ENCODE results near the gene IFITM5. TPM values are rescaled to one million over a fixed set of nuclear protein-coding genes. Genes with fewer than 3 reads are reported as not detected.
"Not testable (repeated sequence)": the region's sequence is repeated elsewhere in the genome, so short reads cannot be mapped to it uniquely, and the experiment has no call there.

IFITM5 gene
- total RNA-seq, 1 donor from 2014 or later: not detected

DNA sequence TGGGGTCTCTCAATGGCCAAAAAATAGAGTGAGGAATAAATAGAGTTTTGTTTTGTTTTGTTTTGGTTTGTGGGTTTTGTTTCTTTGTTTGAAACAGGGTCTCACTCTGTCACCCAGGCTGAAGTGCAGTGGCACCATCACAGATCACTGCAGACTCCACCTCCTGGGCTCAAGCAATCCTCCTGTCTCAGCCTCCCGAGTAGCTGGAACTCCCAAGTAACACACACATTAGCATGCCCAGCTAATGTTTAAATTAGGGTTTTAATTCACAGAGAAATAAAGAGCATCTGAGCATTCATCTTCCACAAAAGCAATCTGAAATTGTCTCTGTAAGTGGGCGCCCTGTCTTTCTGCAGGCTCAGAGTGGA lies 30.5 kb upstream of the IFITM5 start:
- ATAC-seq: no peak
- no peak for DNase-seq (ENCODE audit: missing footprints)
- intact Hi-C loops (cut with DNase I): no loop called here

DNA sequence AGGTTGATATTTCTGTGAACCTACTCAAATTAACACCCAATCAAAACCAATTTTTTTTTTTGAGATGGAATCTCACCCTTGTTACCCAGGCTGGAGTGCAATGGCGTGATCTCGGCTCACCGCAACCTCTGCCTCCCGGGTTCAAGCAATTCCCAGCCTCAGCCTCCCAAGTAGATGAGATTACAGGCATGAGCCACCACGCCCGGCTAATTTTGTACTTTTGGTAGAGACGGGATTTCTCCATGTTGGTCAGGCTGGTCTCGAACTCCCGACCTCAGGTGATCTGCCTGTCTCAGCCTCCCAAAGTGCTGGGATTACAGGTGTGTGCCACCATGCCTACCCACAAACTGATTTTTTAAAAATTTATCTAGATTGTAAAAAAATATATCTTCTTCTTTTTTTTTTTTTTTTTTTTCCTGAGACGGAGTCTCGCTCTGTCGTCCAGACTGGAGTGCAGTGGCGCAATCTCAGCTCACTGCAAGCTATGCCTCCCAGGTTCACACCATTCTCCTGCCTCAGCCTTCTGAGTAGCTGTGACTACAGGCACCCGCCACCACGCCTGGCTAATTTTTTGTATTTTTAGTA lies 29.3 kb upstream of the IFITM5 start:
- peak; percentile 56 for DNase-seq (ENCODE audit: missing footprints)
- ATAC-seq; intact Hi-C loops (cut with DNase I): not testable (repeated sequence)

DNA sequence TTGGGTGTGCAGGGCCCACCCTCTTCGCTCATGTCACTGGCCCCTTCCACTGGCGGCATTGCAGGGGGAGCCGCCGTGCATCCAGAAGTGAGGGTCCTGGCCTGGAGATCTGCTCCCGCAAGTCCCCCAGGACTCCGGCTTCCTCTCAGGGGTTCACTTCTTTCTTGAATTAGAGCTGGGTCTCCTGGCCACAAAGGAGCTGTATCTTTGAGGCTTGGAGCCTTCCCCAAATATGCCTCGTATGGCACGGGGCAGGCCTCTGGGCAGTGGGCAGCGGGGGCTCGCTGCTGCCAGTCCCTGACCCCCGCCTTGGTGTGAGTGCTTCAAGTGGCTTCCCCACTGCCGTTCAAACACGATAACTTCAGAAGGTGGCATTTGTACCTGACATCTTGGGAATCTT lies 28.7 kb upstream of the IFITM5 start:
- DNase-seq (ENCODE audit: missing footprints) (no peak), ATAC-seq (no peak)
- intact Hi-C loops (cut with DNase I): no loop called here

DNA sequence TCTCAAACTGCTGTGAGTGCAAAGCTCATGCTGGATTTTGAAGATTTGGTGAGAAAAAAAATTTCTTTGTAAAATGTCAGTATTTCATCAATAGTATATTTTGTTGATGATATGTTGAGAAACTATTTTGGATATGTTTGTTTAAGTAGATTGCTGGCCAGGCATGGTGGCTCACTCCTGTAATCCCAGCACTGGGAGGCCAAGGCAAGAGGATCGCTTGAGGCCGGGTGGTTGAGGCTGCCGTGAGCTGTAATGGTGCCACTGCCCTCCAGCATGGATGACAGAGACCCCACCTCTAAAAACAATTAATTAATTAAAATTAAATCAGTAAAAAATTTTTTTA lies 28.2 kb upstream of the IFITM5 start:
- ATAC-seq (no peak), DNase-seq (ENCODE audit: missing footprints) (no peak)
- intact Hi-C loops (cut with DNase I): loop anchor here (1.0 kb wide), 1 partner anchor 28 kb away; no protein-coding TSS in a partner anchor

DNA sequence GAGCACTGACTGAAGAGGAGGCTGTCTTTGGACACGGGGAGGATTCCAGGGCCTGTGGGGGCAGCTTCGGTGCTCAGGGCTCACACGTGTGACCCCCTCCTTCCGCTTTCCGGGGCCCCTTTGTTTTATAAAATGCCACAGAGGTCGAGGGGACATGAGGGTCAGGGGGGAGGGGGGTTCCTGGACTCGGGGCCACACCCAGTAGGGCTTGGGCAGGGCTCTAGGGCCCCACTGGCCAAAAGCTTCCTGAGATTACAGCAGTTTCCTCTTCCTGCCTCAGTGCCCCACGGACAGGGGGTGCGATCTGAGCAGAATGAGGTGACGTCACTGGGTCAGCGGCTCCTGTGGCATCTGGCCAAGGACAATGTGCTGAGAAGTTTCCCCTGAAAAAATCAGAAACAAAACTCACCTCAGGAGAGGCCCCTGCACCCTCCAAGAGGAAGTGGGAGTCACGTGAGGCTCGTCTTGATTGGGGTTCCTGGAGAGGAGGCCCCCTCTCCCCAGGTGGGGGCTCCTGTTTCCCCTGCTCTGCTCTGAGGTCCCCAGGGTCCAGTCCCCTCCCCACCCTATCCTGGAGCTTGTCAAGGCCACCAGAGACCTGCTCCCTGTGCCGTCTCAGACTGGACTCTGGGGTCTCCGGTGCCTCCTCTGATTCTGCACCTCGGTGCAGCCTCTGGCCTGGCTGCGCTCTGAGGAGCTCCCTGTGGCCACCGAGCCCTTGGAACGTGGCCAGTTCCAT lies 27.7 kb upstream of the IFITM5 start:
- intact Hi-C loops (cut with DNase I): loop anchor here (1.0 kb wide), 1 partner anchor 28 kb away; no protein-coding TSS in a partner anchor
- ATAC-seq: peak; percentile 89
- peak; percentile 93 for DNase-seq (ENCODE audit: missing footprints)

DNA sequence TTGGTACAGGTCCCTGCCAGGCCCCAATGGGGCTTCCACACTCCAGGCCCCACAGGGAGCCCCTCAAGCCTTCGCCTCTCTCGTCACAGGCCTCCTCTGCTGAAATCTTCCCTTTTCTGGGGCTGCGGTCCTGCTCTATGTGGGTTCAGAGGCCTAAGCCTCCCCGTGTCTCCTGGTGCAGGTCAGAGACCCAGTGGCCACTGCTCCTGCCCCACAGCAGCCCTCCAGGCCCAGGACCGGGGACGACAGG lies 27.2 kb upstream of the IFITM5 start:
- DNase-seq (ENCODE audit: missing footprints) (no peak), ATAC-seq (no peak)
- intact Hi-C loops (cut with DNase I): no loop called here

DNA sequence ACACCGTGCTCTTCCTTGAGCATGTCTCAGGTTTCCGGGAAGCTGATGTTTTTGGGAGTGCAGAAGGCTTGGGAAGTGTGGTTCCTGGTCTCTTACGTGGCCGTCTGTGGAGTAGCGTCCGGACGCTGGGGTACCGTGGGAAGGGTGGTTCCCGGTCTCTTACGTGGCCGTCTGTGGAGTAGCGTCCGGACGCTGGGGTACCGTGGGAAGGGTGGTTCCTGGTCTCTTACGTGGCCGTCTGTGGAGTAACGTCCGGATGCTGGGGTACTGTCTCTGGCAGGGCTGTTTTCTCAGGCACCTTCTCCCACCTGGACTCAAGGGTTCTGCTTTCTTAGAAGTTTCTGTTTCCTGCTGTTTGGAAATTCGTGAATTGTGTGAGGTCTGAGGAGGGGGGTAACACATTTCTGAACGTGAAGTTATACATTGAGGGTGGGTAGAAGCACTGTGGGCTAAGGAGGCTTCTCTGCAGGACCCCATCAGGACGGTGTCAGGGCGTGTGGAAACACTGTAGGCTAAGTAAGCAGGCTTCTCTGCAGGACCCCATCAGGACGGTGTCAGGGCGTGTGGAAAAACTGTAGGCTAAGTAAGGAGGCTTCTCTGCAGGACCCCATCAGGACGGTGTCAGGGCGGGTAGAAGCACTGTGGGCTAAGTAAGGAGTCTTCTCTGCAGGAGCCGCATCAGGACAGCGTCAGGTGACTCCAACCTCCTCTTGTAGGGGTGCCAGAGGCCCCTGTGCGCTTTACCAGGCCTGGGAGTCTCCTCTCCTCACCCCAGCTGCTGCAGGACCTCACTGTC lies 26.7 kb upstream of the IFITM5 start:
- DNase-seq (ENCODE audit: missing footprints) (peak; percentile 78), ATAC-seq (no peak)
- intact Hi-C loops (cut with DNase I): no loop called here

DNA sequence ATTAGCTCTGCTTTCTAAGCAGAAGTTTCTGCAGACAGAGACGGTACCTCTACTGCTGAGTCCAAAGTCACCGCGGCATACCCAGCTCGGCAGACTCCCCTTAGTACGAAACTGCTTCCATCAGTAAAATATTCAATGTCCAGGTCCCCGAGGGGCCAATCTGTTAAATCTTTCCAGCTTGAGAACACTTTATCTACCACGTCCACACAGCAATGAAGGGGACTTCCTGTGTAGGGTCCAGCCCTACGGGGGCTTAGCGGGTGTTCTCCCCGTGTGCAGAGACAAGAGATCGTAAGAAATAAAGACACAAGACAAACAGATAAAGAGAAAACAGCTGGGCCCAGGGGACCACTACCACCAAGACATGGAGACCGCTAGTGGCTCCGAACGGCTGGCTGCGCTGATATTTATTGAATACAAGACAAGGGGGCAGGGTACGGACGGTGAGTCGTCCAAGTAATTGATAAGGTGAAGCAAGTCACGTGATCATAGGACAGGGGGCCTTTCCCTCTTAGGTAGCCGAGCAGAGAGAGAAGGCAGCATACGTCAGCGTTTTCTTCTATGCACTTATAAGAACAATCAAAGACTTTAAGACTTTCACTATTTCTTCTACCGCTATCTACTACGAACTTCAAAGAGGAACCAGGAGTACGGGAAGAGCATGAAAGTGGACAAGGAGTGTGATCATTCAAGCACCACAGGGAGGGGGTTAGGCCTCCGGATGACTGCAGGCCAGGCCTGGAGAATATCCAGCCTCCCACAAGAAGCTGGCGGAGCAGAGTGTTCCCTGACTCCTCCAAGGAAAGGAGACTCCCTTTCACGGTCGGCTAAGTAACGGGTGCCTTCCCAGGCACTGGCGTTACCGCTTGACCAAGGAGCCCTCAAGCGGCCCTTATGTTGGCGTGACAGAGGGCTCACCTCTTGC lies 25.5 kb upstream of the IFITM5 start:
- ATAC-seq (peak; percentile 14), DNase-seq (ENCODE audit: missing footprints) (peak; percentile 51)
- intact Hi-C loops (cut with DNase I): not testable (repeated sequence)

DNA sequence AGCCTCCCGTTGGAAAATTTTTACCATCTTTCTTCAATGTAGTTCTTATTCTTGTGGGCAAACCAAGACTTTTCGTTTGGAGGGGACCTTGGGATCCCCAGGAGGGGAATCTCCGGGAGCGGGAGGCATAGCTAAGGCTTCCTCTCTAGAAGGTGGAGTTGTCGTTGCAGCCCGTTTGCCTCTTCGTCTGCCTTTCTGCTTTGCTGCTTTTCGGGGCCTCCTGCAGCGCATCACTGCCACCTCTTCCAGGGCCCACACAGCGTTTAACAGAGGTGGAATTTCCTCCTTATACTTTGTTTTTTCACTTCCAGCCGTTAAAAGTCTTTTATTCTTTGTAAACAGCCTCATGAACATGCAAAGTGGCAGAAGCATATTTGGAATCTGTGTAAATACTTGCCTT lies 24.8 kb upstream of the IFITM5 start:
- ATAC-seq: no peak
- intact Hi-C loops (cut with DNase I): no loop called here
- DNase-seq (ENCODE audit: missing footprints): peak; percentile 34

DNA sequence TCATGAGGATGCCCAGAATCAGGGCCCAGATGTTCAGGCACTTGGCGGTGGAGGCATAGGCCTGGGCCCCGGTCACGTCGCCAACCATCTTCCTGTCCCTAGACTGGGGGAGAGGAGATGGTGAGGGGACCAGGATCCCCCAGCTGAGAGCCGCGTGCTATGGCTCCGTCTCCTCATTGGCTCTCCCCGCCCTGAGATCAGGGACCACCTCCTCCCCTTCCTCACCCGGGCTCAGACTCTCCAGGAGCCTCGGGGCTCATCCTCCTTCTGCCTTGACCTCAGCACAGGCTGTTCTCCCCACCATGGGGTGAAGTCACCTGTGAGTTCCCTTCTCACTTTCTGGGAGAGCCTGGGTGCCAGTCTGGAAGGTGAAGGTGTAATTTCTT lies 20.6 kb upstream of the IFITM5 start:
- peak; percentile 10 for ATAC-seq
- DNase-seq (ENCODE audit: missing footprints); intact Hi-C loops (cut with DNase I): not testable (repeated sequence)

DNA sequence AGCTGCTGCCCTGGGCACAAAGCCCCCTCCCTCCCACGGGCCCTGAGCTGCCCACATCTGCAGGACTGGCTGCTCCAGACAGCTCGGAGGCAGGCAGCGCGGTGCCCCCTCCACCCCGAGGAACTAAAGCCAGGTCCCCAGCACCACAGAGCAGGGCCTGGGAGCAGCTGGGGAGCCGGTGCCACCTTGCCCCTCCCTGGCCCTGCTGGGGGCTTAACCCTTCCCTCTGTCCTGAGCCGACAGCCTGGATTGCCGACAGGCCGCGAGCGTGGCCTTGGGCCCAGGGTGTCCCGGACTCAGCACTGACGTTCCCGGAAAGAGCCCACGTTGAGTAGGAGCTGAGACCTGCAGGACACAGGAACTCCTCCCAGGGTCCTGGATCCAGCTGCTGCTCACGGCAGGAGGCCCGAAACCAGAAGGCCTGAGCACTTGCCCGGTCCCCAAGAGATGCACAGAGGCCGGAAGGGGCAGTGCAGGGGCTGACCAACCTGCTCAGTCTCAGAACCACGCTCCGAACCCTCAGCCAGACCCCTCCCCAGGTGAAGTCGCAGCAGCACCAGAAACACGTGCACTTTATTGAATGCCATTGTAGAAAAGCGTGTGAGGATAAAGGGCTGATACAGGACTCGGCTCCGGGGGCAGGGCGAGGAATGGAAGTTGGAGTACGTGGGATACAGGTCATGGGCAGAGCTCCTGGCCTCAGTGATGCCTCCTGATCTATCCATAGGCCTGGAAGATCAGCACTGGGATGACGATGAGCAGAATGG lies 20.0 kb upstream of the IFITM5 start:
- intact Hi-C loops (cut with DNase I): not testable (repeated sequence)
- peak; percentile 38 for ATAC-seq
- DNase-seq (ENCODE audit: missing footprints): peak; percentile 73

DNA sequence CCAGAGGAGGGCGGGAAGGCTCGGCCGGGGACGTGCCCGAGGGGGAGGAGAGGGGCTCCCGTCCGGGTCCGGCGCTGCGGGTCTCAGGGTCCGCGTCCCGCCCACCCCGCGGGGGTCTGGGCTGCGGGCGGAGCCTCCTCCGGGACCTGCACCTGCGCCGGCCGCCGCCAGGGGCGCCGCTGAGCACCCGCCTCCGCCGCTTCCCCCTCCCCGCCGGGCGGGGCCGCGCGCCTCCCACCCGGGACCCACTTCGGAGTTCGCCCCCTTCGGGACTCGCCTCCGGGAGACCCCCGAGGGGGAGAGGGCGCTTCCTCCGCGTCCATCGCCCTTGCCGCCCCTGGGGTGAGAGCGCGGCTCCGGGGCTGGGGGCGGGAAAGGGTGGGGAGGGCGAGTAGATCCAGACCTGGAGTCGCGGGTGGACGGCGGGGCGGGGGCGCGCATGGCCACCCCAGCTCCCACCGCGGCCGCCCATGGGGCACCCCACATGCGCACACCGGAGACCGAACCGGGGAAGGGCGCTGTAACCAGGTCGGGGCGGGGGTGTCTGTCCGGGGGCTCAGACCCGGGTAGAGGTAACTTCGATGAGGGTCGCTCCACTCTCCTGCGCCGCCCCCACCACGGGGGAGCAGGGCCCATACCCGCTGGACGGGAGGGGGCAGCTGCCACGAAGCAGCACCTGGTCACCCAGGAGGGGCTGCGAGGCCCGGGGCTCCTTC lies 19.2 kb upstream of the IFITM5 start:
- peak; percentile 66 for ATAC-seq
- intact Hi-C loops (cut with DNase I); DNase-seq (ENCODE audit: missing footprints): not testable (repeated sequence)

DNA sequence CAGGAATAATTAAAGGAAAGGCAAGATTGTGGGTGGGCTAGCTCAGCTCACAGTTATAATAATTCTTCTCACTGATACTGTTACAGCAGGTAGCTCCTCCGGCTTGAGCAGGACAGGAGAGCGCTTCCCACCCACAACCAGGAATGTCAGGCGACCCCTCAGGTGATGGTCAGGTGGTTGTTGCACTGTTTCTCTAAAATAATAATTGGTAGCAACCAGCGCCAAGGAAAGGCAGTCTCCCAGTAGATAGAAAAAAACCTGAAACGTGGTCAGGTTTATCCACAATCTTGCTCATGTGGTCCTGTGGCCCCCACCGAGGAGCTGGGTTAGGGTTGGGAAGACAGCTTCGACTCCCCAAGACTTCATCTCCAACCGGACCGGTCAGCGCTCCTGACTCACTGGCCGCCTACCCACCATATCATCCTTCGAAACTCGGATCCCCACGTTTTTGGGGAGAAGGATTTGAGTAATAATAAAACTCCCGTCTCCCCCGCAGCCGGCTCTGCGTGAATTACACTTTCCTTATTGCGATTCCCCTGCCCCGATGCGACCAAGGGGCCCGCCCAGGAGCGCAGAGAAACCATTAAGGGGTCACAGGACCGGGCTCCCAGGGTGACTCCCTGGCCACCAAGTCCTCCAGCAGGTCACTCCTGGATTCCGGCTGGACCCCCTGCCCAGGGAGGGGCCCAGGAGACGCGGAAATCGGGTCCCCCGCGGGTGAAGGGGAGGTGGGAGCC lies 18.5 kb upstream of the IFITM5 start:
- ATAC-seq; intact Hi-C loops (cut with DNase I); DNase-seq (ENCODE audit: missing footprints): not testable (repeated sequence)

DNA sequence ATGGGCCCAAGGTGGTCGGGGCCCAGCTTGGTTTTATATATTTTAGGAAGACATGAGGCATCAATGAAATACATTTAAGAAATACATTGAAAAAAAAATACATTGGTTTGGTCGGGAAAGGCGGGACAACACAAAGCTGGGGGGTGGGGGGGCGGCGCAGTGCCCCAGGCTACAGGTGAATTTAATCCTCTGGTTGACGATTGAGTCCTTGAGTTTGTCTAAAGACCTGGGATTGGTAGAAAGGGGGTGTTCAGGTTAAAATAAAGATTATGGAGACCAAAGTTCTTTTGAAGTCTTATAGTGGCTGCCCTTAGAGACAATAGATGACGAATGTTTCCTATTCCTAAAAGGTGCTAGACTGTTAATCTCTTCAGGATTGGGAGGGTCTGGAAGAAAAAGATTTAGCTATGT lies 17.6 kb upstream of the IFITM5 start:
- DNase-seq (ENCODE audit: missing footprints) (no peak), ATAC-seq (no peak)
- intact Hi-C loops (cut with DNase I): no loop called here

DNA sequence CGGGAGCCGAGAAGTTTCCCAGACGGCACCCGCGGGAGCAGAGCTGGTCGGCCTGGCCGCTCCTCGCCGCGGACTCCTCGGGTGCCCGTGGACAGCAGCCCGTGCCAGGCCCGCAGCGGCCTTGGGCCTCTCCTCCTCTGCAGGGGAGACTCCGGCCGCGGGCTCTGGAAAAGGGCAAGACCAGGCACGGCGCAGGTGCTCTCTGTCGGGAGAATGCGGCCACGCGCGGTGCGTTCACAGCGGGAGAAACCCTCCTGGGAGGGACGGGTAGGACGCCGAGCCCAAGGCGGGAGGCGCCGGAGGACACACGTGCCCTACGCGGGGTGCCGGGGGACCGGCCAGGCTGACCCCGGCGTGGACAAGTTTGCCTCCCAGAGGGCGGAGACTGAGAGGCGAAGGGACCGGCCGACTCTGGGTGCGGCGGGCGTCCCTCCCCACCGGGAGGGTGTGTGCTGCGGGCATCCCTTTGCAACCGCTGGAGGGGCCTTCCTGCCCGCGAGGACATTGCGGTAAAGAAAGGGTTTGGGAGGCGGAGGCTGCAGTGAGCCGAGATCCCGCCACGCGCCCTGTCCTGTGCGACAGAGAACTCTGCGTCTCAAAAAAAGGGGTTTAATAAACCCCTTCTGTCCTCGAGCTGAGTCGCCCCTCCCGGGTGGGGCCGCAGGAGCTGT lies 16.8 kb upstream of the IFITM5 start:
- DNase-seq (ENCODE audit: missing footprints) (peak; percentile 71), ATAC-seq (no peak)
- intact Hi-C loops (cut with DNase I): no loop called here

DNA sequence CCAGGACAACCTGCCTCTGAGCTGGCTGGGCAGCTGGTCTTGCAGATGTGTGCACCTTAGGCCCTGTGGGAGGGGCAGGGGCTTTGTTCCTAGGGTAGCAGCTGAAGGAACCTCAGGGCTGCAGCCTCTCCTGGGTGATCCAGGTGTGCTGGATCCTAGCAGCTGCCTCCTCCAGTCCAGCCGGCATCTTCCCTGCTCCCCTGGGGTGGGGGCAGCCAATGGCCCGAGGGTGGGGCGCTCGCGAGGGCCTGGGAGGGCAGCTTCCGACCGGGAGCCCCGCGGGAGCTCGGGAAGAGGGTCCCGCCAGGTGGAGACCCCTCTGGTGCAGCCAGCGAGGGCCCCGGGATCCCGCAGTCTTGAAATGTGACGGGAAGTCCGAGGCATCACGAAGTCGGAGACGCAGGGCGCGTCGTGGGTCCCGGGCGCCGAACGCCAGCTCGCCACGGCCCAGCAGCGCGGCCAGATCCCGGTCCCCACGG lies 16.2 kb upstream of the IFITM5 start:
- ATAC-seq (no peak), DNase-seq (ENCODE audit: missing footprints) (no peak)
- intact Hi-C loops (cut with DNase I): no loop called here
